Measurements from ENCODE around the gene LCE7A.

The LCE7A gene

GRCh38 chr1:152859696-152860095, at the start of gene LCE7A:
Gene LCE7A, plus strand, starts transcription at chr1:152859996. Its CDS starts 702 bp downstream, at chr1:152860698.
- no peak for DNase-seq

GRCh38 chr1:152811050-152811449, 48.7 kb upstream of the LCE7A start:
- no peak for DNase-seq

GRCh38 chr1:152811671-152812070, 48.1 kb upstream of the LCE7A start, which contains the start of gene LCE1B:
Gene LCE1B, plus strand, starts transcription at chr1:152811971. Its CDS starts 476 bp downstream, at chr1:152812447.
- no peak for DNase-seq

- no peak for DNase-seq
Measured at GRCh38 chr1:152817309-152817708, 42.5 kb upstream of the LCE7A start.

GRCh38 chr1:152823294-152823693, 36.5 kb upstream of the LCE7A start:
- DNase-seq = no peak

- DNase-seq = no peak
Measured at GRCh38 chr1:152824964-152825363, 34.8 kb upstream of the LCE7A start.

- DNase-seq = no peak
Measured at GRCh38 chr1:152827173-152827572, 32.6 kb upstream of the LCE7A start, which contains the start of gene LCE1A. Gene LCE1A, plus strand, starts transcription at chr1:152827473. Its CDS starts 0 bp downstream, at chr1:152827473.

DNA sequence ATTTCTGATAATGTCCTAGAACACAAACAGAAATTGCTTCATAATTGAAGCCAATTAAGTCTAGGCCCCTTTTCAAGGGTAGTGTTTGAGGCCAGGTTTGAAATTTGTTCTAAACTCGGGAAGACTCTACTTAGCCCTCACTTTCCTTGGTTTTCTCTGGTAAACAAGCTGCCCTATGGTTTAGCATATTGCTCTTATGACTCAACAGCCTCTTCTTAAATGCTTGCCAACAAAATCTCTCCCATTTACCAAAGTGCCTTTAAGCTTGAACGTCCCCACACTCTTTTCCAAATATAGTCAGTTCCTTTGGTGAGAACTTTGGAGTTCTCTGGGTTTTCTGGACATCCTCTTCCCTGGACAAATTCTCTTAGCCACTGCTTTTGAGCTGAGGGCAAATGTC, 22.9 kb upstream of the LCE7A start:
- DNase-seq = no peak

GRCh38 chr1:152842556-152842955, 17.2 kb upstream of the LCE7A start, which contains the start of gene LCE6A:
Gene LCE6A, plus strand, starts transcription at chr1:152842856. Its CDS starts 665 bp downstream, at chr1:152843521.
- no peak for DNase-seq

GRCh38 chr1:152855661-152856060, 4.1 kb upstream of the LCE7A start:
- no peak for DNase-seq

GRCh38 chr1:152858062-152858461, 1.7 kb upstream of the LCE7A start:
- no peak for DNase-seq

- DNase-seq = no peak
Measured at GRCh38 chr1:152860129-152860528, 333 bp downstream of the LCE7A start.

GRCh38 chr1:152861374-152861773, 1.6 kb downstream of the LCE7A start:
- DNase-seq = no peak

DNA sequence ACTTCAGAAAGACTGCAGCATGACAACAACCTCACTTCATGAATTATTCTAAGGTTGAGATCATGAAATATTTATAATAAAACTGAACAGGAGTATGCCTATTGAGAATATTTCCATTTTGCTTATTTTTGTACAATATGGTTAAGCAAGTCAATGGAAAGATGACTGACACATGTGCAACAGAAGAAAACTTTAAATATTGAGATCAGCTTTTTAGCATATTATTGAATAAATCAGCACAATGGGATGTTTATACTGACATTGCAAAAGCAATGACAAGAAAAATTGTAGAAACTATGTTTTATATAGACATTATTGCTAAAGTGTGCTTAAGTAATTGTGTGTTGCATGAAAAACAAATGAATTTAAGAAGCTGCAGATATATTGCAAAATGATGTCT, 4.6 kb downstream of the LCE7A start:
- DNase-seq = no peak

DNA sequence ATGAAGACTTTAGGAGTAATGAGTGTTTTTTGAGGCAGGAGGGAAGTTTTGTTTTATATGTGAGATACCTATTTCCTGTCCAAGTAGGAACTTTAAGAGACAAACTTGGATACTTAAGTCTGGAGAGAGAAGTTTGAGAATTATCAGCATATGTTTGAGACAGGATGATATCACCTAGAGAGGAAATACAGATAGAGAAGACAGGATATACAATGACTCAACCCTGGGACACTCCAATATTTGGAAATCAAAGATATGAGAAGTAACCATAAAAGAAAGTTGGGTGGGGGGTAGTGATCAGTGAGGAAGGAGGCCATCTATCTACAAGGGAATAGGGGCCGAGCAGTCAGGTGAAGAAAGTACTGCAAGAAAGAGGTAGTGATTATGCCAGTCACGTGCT, 6.5 kb downstream of the LCE7A start:
- DNase-seq = no peak

- peak; percentile 63 for DNase-seq
Measured at GRCh38 chr1:152869808-152870419, 10.1 kb downstream of the LCE7A start.

- peak; percentile 21 for DNase-seq
Measured at GRCh38 chr1:152870831-152871730, 11.3 kb downstream of the LCE7A start.

GRCh38 chr1:152871731-152872126, 11.9 kb downstream of the LCE7A start:
- no peak for DNase-seq

- no peak for DNase-seq
Measured at GRCh38 chr1:152873495-152873894, 13.7 kb downstream of the LCE7A start.

- DNase-seq = no peak
Measured at GRCh38 chr1:152876827-152877226, 17.0 kb downstream of the LCE7A start.

DNA sequence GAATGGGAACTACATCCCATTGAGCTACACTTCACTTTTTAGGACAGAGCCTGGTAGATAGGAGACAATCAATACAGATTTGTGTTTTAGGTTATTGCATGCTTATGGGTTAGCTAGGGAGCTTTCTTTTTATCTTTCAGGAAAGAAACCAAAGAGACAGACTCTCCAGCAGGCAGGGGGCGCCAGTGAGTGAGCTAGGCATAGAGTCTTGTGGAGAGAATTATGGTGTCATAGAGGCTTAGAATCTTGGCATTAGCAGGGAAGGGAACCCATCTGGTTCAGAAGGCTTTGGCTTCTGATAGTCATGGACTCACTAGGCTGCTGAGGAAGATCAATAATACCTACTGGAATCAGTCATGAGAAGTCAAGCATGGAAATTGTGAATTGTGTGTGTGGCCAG, 18.2 kb downstream of the LCE7A start, which contains the start of gene SMCP:
TSS of gene SMCP (plus strand) at position 281 of the 400 bp plus-strand sequence. CDS start 6,101 bp downstream, outside the sequence.
- DNase-seq = no peak

GRCh38 chr1:152879559-152880198, 19.9 kb downstream of the LCE7A start:
- no peak for DNase-seq

GRCh38 chr1:152880316-152880715, 20.5 kb downstream of the LCE7A start:
- no peak for DNase-seq

Data from NCI-H187 treated with DMSO at 0.1 percent for 48 hours (cell line).